RWPE2 (cell line): Measurements from ENCODE around the gene RBMS1.

Experiments
- ATAC-seq: fragments of 200-7000 bp; cut with Tn5 transposase; 3 replicates; pipeline ENCODE4 v1.9.1; 2021; ENCODE audit warnings: low read depth
- DNase-seq: peaks from one replicate; pipeline ENCODE4 v3.0.0-alpha.2; 2020; ENCODE audit warnings: low spot score
- H3K27ac ChIP-seq: fragments of 450-650 bp; 2 replicates; pipeline ENCODE4 v1.5.1; 2017; ENCODE audit warnings: mild to moderate bottlenecking; ENCODE audit not compliant: poor library complexity, severe bottlenecking
- H3K27me3 ChIP-seq: fragments of 250-450 bp; sonication (Bioruptor Pico); 2 replicates; pipeline ENCODE4 v1.5.1; 2021; ENCODE audit warnings: mild to moderate bottlenecking, moderate library complexity; ENCODE audit not compliant: insufficient read depth, poor library complexity, severe bottlenecking
- H3K36me3 ChIP-seq: fragments of 250-450 bp; sonication (Bioruptor Pico); 2 replicates; pipeline ENCODE4 v1.5.1; 2020; ENCODE audit warnings: low read depth, mild to moderate bottlenecking, moderate library complexity
- H3K4me1 ChIP-seq: fragments of 250-450 bp; sonication (Bioruptor Pico); 2 replicates; pipeline ENCODE4 v1.5.1; 2021; ENCODE audit warnings: mild to moderate bottlenecking, moderate library complexity; ENCODE audit not compliant: insufficient read depth, poor library complexity, severe bottlenecking
- H3K4me3 ChIP-seq: fragments of 250-450 bp; sonication (Bioruptor Pico); 2 replicates; pipeline ENCODE4 v1.5.1; 2021; ENCODE audit warnings: mild to moderate bottlenecking, moderate library complexity; ENCODE audit not compliant: severe bottlenecking
- H3K9me3 ChIP-seq: fragments of 250-450 bp; sonication (Bioruptor Pico); 2 replicates; pipeline ENCODE4 v1.5.1; 2021; ENCODE audit warnings: mild to moderate bottlenecking, moderate library complexity; ENCODE audit not compliant: severe bottlenecking
- CTCF ChIP-seq: fragments of 450-650 bp; IDR thresholded peaks from one replicate; pipeline ENCODE4 v1.5.1; 2017; ENCODE audit warnings: mild to moderate bottlenecking, moderate library complexity; ENCODE audit not compliant: poor library complexity, severe bottlenecking

RBMS1 gene

DNA sequence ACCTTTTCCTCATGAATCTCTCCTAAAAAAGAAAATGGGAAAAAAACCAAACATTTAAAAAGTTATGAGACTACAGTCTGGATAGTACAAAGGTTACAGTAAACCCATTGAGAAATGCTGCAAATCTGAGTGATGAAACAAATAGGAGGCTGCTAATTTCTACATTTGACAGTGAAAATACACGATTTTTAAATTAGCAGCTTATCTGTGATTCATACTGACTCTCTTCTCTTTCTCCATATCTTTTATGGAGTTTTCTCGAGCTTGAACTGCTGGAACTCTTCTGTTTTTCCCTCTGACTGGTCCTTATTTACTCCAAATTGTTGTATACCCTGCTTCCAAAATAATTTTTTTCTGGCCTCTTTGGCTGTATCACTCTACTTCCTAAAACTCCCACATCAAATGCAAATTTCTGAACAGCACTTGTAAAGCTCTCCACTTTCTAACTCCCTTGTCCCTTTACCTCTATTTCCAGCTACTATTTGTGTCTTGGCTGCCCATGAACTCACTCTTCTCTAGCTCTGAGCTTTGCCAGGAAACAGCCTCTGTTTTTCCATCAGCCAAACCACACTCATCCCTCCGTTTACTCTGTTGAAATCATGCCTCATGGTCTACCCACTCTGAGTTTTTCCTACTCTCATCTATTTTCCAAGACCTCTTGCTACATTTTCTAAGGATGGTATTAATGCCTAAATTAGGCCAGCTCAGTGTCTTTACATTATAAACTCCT lies 73.7 kb downstream of the RBMS1 start:
- no peak for DNase-seq
- peak overlapping the region; percentile 93 for H3K27ac ChIP-seq

GRCh38 chr2:160418853-160419252 lies 74.8 kb downstream of the RBMS1 start:
- DNase-seq (no peak), ATAC-seq (no peak)
- Histone ChIP-seq H3K36me3 (no peaks in the 10 kb centered on the region), H3K9me3 (no peaks in the 10 kb centered on the region), H3K4me3 (no peak overlapping the region), H3K4me1 (peaks cover 47% of the 10 kb centered on the region), H3K27me3 (no peaks in the 10 kb centered on the region), H3K27ac (peak overlapping the region; percentile 93)
- no peak for TF ChIP-seq CTCF

More for the DNA sequence above, 73.7 kb downstream of the RBMS1 start:
- TF ChIP-seq CTCF: no peak
- no peaks in the 10 kb centered on the region for H3K27me3 ChIP-seq
- no peak for ATAC-seq
- H3K9me3 ChIP-seq: no peaks in the 10 kb centered on the region
- H3K36me3 ChIP-seq: no peaks in the 10 kb centered on the region
- peaks cover 47% of the 10 kb centered on the region for H3K4me1 ChIP-seq
- no peak overlapping the region for H3K4me3 ChIP-seq

- TF ChIP-seq CTCF: no peak
- H3K4me1 ChIP-seq: peaks cover 47% of the 10 kb centered on the region
- peak; percentile 43 for ATAC-seq
- DNase-seq: no peak
- H3K27me3 ChIP-seq: no peaks in the 10 kb centered on the region
- no peak overlapping the region for H3K4me3 ChIP-seq
- H3K27ac ChIP-seq: peak overlapping the region; percentile 93
- no peaks in the 10 kb centered on the region for H3K36me3 ChIP-seq
- no peaks in the 10 kb centered on the region for H3K9me3 ChIP-seq
Observed at GRCh38 chr2:160418398-160418765, 75.2 kb downstream of the RBMS1 start.

GRCh38 chr2:160417745-160418397 lies 75.7 kb downstream of the RBMS1 start:
- DNase-seq: no peak
- Histone ChIP-seq H3K9me3 (no peaks in the 10 kb centered on the region), H3K27me3 (no peaks in the 10 kb centered on the region), H3K4me3 (no peak overlapping the region), H3K36me3 (no peaks in the 10 kb centered on the region), H3K27ac (peak overlapping the region; percentile 93), H3K4me1 (peaks cover 47% of the 10 kb centered on the region)
- TF ChIP-seq CTCF: no peak
- peak; percentile 81 for ATAC-seq

GRCh38 chr2:160415991-160416390 lies 77.6 kb downstream of the RBMS1 start:
- peak; percentile 5; the same call in 1 of the 3 replicates for ATAC-seq
- Histone ChIP-seq H3K9me3 (no peaks in the 10 kb centered on the region), H3K27ac (peak overlapping the region; percentile 93), H3K27me3 (no peaks in the 10 kb centered on the region), H3K4me3 (no peak overlapping the region), H3K4me1 (peaks cover 63% of the 10 kb centered on the region), H3K36me3 (no peaks in the 10 kb centered on the region)
- DNase-seq: no peak
- TF ChIP-seq CTCF: no peak
